NCI-H2029 (cell line): ENCODE data around the gene CENPQ.

ENCODE experiments used
- DNase-seq: peaks from one replicate; lab custom pipeline; 2025; lab: John Stamatoyannopoulos, UW

The CENPQ gene

DNA sequence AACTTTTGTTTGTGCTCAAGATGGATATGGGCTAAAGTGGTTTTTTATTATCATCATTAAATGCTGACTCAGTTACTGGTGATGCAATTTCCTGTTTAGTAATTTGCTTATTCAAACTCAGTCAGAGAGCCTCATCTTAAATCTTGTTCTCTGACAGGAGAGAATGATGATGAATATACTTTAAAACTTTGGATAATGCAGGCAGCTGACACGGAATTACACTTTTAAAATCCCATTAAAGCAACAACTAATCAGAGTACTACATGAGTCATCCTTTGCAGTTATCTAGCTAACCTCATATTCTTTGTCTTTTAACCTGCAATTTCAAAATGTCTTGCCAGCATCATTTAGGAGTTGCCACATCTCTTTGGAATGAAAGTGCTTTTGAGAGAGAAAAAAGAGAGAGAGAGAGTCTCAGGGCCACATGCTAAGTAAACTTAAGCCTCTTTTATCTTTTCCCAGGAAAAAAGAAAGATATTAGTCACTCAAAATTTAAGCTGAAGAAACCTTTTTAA lies 78.1 kb downstream of the CENPQ start:
- peak; percentile 15 for DNase-seq

DNA sequence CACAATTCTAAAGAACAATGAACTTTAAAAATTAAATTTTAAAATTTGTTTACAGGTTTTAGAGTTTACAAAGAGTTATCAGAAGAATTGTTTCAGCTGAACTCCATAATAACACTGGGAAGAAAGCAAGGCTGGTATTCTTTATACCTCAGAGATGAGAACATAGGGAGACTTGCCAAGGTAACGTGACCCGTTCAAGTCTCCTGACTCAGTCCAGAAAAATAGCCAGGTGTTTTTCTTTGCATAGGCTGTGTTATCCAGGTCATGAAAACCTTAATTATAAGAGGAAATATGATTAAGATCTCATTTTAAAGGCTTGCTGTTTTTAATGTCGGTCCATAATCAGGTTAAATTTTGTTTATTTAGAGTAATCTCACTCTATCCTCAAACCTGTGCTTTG lies 78.8 kb downstream of the CENPQ start:
- peak; percentile 69 for DNase-seq
